ENCODE results near the gene BANF2.
"Not testable (repeated sequence)": the region's sequence is repeated elsewhere in the genome, so short reads cannot be mapped to it uniquely, and the experiment has no call there.

Gene BANF2

DNA sequence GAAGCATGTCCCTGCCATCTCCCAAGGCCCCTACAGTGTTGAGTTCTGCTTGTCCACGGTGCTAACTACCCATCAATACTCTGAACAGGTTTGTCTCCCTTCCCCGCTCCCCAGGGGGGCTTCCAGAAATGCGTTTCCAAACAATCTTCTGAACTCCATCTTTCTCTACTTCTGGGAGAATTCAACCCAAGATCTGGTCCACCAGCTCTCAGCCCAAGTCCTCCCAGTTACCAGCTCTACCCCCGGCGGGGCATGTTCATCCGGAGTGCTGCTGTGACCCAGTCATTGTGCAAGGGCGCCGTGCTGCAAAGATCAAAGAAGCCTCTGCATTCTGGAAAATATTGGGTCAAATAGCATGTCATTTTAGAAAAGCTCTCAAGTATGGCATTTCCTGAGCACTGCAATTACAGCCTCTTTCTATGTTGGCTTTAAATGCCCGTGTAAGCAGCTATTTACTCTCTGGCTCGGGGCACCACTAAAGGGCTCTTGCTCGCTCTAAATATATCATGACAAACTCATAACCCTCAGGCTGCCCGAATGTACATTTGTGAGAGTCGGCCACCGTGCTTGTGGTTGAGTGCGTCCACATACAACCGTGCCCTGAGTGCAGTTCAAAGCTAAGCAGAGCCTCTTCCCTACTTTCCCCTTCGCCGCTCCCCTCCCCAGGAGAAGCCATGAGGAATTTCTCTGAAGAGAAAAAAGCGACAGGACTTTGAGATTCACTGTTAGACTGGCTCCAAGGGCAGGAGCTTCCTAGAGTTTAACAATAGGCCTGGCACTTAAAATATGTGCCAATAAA, 71.6 kb downstream of the BANF2 start:
- no peak for DNase-seq

DNA sequence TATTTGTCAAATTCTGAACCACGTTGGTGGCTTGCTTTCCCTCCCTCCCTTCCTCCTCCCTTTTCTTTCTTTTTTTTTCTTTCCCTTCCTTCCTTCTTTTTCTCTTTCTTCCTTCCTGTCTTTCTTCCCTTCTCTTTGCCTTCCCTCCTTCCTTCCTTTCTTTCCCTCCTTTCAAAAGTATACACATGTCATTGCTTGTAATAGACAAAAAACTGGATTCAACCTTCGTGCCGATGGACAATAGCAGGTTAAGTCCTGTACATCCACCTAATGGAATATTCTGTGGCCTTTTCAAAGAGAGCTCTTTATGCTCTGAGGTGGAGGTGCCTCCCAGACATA, 72.2 kb downstream of the BANF2 start:
- DNase-seq, result no peak

DNA sequence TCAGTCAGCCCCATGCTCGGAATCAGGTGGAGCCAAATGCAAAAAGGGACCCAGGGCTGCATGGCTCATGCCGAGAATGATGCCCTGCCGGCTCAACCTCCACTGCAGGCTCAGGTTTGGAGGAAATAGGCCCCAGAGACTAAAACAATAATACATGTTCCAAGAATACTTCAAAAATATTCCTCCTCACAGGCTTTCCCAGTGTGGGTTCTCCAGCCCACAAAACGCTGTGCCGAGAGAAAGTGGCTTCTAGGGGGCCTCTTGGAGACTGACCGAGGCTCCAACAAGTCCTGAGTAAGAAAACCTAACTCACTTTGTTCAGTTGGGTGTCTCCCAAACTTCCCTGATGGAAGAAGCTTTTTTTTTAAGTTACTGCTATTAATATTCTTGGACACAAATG, 73.9 kb downstream of the BANF2 start:
- no peak for DNase-seq

DNA sequence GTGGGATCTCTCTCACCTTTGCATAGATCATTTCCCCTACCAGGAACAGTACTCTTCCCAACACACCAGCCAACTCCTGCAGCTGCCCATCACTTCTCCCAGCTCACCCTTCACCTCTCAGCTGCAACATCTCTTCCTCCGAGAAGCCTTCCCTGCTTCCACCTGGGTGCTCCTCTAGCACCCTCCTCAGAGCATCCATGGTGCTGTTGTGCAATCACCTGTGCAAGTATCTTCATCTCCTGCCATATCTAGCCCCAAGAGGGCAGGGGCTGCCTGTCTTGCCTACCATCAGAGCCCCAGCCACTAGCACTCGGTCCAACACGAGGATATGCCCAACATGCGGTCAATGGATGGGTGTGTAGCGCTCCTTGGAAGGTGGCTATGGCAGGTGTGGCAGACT, 75.8 kb downstream of the BANF2 start:
- no peak for DNase-seq

DNA sequence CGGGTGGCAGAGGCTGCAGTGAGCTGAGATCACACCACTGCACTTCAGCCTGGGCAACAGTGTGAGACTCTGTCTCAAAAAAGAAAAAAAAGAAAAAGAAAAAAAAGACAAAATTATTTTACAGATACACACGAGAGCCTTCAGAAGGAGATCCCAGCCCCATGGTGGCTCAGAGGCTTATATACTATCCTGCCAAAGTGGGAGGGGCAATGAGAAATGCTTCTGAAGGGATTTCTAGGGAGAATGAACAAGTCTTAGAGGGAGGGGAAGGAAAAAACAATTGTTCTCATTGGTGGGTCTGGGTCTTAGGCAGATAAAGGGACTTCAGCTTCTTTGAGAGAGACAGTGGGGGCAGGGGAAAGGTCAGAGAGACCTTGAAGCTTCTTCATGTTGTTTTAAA, 76.8 kb downstream of the BANF2 start:
- no peak for DNase-seq

DNA sequence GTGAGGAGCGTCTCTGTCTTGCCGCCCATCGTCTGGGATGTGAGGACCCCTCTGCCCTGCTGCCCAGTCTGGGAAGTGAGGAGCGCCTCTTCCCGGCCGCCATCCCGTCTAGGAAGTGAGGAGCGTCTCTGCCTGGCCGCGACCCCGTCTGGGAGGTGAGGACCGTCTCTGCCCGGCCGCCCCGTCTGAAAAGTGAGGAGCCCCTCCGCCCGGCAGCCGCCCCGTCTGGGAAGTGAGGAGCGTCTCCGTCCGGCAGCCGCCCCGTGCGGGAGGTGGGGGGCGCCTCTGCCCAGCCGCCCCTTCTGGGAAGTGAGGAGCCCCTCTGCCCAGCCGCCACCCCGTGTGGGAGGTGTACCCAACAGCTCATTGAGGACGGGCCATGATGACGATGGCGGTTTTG, 79.2 kb downstream of the BANF2 start:
- not testable (repeated sequence) for DNase-seq

DNA sequence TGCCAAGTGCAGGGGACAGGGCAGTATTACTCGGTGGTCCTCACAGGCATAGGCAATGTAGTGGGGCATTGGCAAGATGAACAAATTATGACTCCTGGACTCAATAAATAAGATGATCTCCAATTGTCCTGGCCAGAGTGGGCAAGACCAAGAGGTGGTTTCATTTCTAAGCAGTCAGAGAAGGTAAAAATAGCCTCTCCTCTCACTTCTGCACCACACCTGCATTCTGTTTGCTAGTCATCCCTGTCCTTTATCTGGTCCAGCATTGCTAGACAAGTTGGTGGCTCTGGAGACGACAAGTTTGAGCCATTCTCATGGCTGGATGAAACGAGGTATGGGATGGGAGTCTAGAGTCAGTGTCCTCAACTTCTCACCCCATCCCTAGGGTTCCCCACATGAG, 83.0 kb downstream of the BANF2 start:
- DNase-seq, result no peak

DNA sequence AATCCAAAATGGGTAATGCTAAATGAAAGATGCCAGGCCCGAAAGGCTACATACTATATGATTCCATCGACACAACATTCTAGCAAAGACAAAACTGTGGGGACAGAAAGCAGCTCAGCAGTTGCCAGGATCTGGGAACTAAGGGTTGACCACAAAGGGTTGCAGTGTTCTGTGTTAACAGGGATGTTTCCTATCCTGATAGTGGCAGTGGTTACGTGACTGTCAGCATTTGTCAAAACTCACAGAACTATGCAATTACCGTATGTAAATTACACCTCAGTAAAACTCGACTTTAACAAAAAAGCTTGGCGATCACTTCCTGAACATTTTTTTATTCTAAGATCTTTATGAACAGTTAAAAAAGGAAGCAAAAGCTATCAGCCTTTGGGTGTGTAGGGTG, 83.9 kb downstream of the BANF2 start:
- DNase-seq, result no peak

DNA sequence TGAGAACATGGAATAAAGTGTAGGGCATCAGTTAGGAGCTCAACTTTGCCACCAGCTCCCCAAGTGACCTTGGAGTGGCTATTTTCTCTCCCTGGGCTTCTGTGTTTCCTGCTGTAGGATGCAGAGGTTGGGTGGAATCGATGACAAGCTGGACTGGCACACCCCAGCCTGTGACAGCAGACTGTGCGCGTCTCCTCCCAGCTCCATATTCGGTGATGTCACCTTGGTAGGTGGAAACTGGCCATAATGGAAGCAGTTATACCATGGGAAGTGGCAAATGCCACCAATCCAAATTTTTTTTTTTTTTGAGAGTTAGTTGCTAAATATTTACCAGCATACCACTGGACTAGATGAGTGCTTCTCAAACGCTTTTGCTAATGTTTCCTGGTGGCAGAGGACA, 85.2 kb downstream of the BANF2 start:
- DNase-seq, result no peak
